Lung (tissue), 12 donors: Measurements from ENCODE around the gene NOS1AP. TPM values are rescaled to one million over a fixed set of nuclear protein-coding genes. Genes with fewer than 3 reads are reported as not detected.
"Not testable (repeated sequence)": the region's sequence is repeated elsewhere in the genome, so short reads cannot be mapped to it uniquely, and the experiment has no call there.

ENCODE experiments used
- ATAC-seq: fragments of 200-7000 bp; cut with Tn5 transposase; one replicate; pipeline ENCODE4 v1.9.1; 2020; ENCODE audit warnings: moderate number of reproducible peaks; ENCODE audit not compliant: insufficient read depth, low FRiP score
- DNase-seq, 3 donors: peaks; one replicate each; pipeline ENCODE4 v3.0.0-alpha.2; 2013 to 2017
- H3K27ac ChIP-seq, 2 donors: one replicate each; pipeline ENCODE4 v1.5.1; 2013; ENCODE audit warnings: mild to moderate bottlenecking in 2 of 2, moderate library complexity in 2 of 2, control low read depth in 1 of 2, inconsistent platforms in 1 of 2, low read depth in 1 of 2, low read length in 1 of 2
- H3K27me3 ChIP-seq, 3 donors: one replicate each; pipeline ENCODE4 v1.5.1; 2013; ENCODE audit warnings: low read length in 2 of 3; ENCODE audit not compliant: control insufficient read depth in 3 of 3, insufficient read depth in 3 of 3
- H3K36me3 ChIP-seq, 4 donors: one replicate each; pipeline ENCODE4 v1.5.1; 2013; ENCODE audit warnings: low read length in 4 of 4, mild to moderate bottlenecking in 1 of 4, moderate library complexity in 1 of 4; ENCODE audit not compliant: control insufficient read depth in 4 of 4, insufficient read depth in 4 of 4
- H3K4me1 ChIP-seq, 5 donors: one replicate each; pipeline ENCODE4 v1.5.1; 2013; ENCODE audit warnings: low read length in 5 of 5, mild to moderate bottlenecking in 2 of 5, moderate library complexity in 1 of 5; ENCODE audit not compliant: control insufficient read depth in 5 of 5, insufficient read depth in 5 of 5
- H3K4me3 ChIP-seq: one replicate; pipeline ENCODE4 v1.5.1; 2013; ENCODE audit warnings: mild to moderate bottlenecking, control low read depth, moderate library complexity
- H3K9ac ChIP-seq, 2 donors: one replicate each; pipeline ENCODE4 v1.5.1; 2013; ENCODE audit warnings: low read length in 2 of 2, control low read depth in 1 of 2; ENCODE audit not compliant: insufficient read depth in 1 of 2
- H3K9me3 ChIP-seq, 4 donors: one replicate each; pipeline ENCODE4 v1.5.1; 2013; ENCODE audit warnings: low read length in 3 of 4, mild to moderate bottlenecking in 1 of 4, moderate library complexity in 1 of 4; ENCODE audit not compliant: control insufficient read depth in 4 of 4, insufficient read depth in 3 of 4
- CTCF ChIP-seq: IDR thresholded peaks from 2 replicates; pipeline ENCODE4 v1.5.1; 2012; ENCODE audit warnings: mild to moderate bottlenecking; ENCODE audit errors: control extremely low read depth, extremely low read depth
- WGBS, 2 donors: extraction: QIAGEN DNeasy Blood & Tissue Kit; methylation state at CpG; one replicate each; pipeline ENCODE4 v1.1.7; 2013; 5-methylcytosine and 5-hydroxymethylcytosine counted together
- polyA plus RNA-seq, 2 donors: library from polyadenylated mRNA; stranded (reverse); fragments of 200-250 nt; gene quantifications; one replicate each; pipeline ENCODE4 v1.2.1, GENCODE V29; 2013
- total RNA-seq, 2 donors: library from RNA; depleted of rRNA in 1 of 2; stranded (reverse); fragments of >200 nt in 1 of 2; gene quantifications; one replicate each; pipeline ENCODE4 v1.2.1, GENCODE V29; 2014 to 2021
- donor health status: control.
- donor health status: control.
- donor health status: Bipolar disorder and iron deficiency.
- donor health status: healthy.
- donor health status: DM: yes; HTN: yes; CAD: no.

Gene NOS1AP
- total and polyA plus RNA-seq, 4 donors, result 0.57 to 5.0 (median 1.2) TPM

- Histone ChIP-seq H3K9ac (no peak within 1 kb of the TSS), H3K27me3 (no peaks in the 10 kb centered on the region), H3K36me3 (no peaks in the 10 kb centered on the region), H3K27ac (no peak within 1 kb of the TSS), H3K4me1 (no peaks in the 10 kb centered on the region), H3K9me3 (peaks cover 0 to 2% (median 0%) of the 10 kb centered on the region in 4 donors), H3K4me3 (no peak within 1 kb of the TSS)
- TF ChIP-seq CTCF, result no peak
- WGBS, 2 donors, result 73 to 88% methylated on average over 3 of the region's 3 CpGs
- DNase-seq, result no peak
- no peak for ATAC-seq
Observed at GRCh38 chr1:162412002-162412401, 342.5 kb downstream of the NOS1AP start, which contains the start of gene SH2D1B. TSS of gene SH2D1B (minus strand) at chr1:162412136. CDS start at chr1:162412016, 120 bp downstream.

DNA sequence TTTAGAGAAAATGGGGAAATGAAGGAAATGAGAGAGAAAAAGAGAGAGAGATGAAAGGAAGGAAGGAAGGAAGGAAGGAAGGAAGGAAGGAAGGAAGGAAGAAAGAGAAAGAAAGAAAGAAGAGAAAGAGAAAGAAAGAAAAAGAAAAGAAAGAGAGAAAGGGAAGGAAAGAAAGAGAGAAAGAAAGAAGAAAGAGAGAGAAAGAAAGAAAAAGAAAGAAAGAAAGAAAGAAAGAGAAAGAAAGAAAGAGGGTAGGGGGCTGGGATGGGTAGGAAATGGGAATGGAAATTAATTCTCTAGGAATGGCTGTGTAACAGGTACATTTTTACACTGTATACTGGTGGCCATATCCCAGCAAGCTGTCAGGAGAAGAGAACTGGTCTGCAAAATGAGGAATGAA is 346.7 kb downstream of the NOS1AP start:
- DNase-seq, result no peak
- Histone ChIP-seq H3K36me3 (no peaks in the 10 kb centered on the region), H3K4me1 (no peaks in the 10 kb centered on the region), H3K9ac (no peak overlapping the region), H3K9me3 (peaks cover 0 to 2% (median 0%) of the 10 kb centered on the region in 4 donors), H3K27ac (no peak overlapping the region), H3K4me3 (no peak overlapping the region), H3K27me3 (no peaks in the 10 kb centered on the region)
- TF ChIP-seq CTCF, result no peak
- ATAC-seq, result no peak

GRCh38 chr1:162416909-162417308 is 347.4 kb downstream of the NOS1AP start:
- Histone ChIP-seq H3K4me3 (no peak overlapping the region), H3K36me3 (no peaks in the 10 kb centered on the region), H3K9me3 (peaks cover 0 to 2% (median 0%) of the 10 kb centered on the region in 4 donors), H3K27ac (no peak overlapping the region), H3K27me3 (no peaks in the 10 kb centered on the region), H3K4me1 (no peaks in the 10 kb centered on the region), H3K9ac (no peak overlapping the region)
- no peak for DNase-seq
- WGBS, 2 donors, result 95 to 98% methylated on average over 2 of the region's 2 CpGs
- ATAC-seq, result no peak
- TF ChIP-seq CTCF, result no peak

DNA sequence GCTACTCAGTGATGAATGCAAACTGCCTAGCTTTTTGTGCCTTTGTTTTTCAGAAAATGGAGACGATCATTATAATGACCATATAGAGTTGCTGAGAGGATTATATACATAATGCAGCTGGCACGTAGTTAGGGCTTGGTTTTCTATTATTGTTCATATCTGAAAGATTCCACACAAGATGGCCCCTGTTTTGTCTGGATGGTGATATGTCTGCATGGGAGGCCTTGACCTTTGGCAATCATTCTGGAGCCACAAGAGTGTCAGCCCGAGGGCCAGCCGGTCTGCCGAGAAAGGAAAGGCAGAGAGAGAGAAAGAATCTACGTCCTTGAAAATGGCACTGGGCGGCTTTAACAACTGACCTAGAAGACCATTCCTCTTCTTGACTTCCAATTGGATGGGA is 348.2 kb downstream of the NOS1AP start:
- TF ChIP-seq CTCF, result no peak
- WGBS, 2 donors, result 95 to 97% methylated on average over 7 of the region's 7 CpGs

DNA sequence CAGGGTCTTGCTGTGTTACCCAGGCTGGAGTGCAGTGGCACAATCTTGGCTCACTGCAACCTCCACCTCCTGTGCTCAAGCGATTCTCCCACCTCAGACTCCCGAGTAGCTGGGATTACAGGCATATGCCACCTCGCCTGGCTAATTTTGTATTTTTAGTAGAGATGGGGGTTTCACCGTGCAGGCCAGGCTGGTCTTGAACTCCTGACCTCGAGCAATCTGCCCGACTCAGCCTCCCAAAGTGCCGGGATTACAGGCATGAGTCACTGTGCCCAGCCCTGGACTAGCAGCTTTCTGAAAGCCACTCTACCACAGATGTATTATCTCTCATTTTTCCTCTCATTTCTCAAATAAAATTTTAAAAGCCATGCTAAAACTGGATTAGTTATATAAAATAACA is 349.1 kb downstream of the NOS1AP start:
- H3K27ac ChIP-seq, H3K4me3 ChIP-seq, H3K36me3 ChIP-seq, H3K9ac ChIP-seq, H3K4me1 ChIP-seq, DNase-seq, H3K27me3 ChIP-seq, ATAC-seq, H3K9me3 ChIP-seq: not testable (repeated sequence)
- 90 to 99% methylated on average over 7 of the region's 7 CpGs for WGBS, 2 donors

More for the DNA sequence above, 348.2 kb downstream of the NOS1AP start:
- Histone ChIP-seq H3K27ac (no peak overlapping the region), H3K4me1 (no peaks in the 10 kb centered on the region), H3K36me3 (no peaks in the 10 kb centered on the region), H3K9me3 (peaks cover 0 to 2% (median 0%) of the 10 kb centered on the region in 4 donors), H3K9ac (no peak overlapping the region), H3K4me3 (no peak overlapping the region), H3K27me3 (no peaks in the 10 kb centered on the region)
- no peak for ATAC-seq
- no peak for DNase-seq
